Astrocyte of the cerebellum (primary cell): ENCODE data around the gene LNPEP.

ENCODE experiments used
- DNase-seq: peaks from one replicate; pipeline ENCODE4 v3.0.0-alpha.2; 2011; ENCODE audit warnings: low read depth
- H3K4me3 ChIP-seq: 2 replicates; pipeline ENCODE4 v1.5.1; 2011; ENCODE audit warnings: mild to moderate bottlenecking, low read depth, low read length, moderate library complexity
- in situ Hi-C: cut with HindIII; loops from 2 replicates; pipeline ENCODE4 v1.10.0; 2017; ENCODE audit warnings: low sequenced_read_pairs
- TF ChIP-seq, protein P1 (sequence below): IDR thresholded peaks from 2 replicates; pipeline ENCODE4 v1.5.1; 2012; ENCODE audit warnings: low read length, low read depth, moderate library complexity, mild to moderate bottlenecking; ENCODE audit errors: missing control alignments

Gene LNPEP

DNA sequence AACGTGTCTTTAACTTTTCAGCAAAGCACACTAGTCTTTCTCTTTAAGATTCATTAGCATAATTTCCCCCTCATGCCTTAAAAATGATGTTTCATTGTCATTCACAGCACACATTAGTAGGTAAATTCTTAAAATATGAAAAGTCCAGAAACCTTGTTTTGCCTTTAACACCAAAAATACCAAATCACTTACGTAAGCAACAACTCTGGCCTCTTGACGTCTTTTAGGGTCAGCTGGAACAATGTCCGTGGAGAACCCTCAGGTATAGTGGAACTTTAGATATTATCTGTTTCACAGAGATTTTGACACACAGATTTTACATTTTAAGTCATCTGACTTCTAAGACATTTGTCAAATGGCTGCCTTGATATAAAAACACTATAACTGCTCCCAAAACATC lies 30.9 kb downstream of the LNPEP start:
- TF ChIP-seq, protein P1, sequence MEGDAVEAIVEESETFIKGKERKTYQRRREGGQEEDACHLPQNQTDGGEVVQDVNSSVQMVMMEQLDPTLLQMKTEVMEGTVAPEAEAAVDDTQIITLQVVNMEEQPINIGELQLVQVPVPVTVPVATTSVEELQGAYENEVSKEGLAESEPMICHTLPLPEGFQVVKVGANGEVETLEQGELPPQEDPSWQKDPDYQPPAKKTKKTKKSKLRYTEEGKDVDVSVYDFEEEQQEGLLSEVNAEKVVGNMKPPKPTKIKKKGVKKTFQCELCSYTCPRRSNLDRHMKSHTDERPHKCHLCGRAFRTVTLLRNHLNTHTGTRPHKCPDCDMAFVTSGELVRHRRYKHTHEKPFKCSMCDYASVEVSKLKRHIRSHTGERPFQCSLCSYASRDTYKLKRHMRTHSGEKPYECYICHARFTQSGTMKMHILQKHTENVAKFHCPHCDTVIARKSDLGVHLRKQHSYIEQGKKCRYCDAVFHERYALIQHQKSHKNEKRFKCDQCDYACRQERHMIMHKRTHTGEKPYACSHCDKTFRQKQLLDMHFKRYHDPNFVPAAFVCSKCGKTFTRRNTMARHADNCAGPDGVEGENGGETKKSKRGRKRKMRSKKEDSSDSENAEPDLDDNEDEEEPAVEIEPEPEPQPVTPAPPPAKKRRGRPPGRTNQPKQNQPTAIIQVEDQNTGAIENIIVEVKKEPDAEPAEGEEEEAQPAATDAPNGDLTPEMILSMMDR = no peak
- DNase-seq = no peak
- in situ Hi-C loops = no loop called here
- no peak overlapping the region for H3K4me3 ChIP-seq

DNA sequence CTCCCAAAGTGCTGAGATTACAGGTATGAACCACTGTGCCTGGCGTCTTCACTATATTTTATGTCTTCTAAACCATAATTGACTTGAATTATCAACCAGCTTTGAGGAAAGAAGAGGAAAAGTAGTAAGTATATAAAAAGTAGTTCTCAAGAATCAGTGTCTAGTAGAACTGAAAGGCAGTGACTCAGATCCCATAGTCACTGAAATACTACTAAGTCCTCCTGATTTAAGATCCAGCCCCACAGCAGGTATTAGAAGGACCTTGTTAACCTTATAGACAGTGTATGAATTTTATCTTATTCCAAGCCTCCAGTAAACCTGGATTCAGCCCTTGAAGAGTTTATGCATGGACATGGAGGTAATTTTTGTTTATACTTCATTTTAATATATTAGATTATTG lies 31.5 kb downstream of the LNPEP start:
- TF ChIP-seq, protein P1 = no peak
- in situ Hi-C loops = no loop called here

DNA sequence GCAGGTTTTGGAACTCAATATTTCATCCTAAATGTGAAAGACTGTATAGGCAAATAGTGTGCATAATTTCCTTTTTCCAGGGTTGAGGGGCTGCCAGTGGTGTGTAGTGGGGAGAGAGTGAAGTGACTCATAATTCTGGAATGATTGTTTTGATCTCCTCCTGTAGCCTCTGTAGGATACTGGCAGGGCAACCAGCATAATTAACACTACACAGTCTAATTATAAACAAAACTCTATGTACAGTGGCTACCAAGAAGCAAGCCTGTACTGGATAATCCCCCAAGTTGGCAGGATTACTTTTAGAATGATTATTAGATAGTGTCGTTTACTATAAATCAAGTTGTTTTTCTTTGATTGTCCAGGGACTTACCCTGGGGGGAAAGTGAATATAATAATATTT lies 32.2 kb downstream of the LNPEP start:
- H3K4me3 ChIP-seq = no peak overlapping the region
- DNase-seq = peak; percentile 51
- TF ChIP-seq, protein P1 = no peak
- in situ Hi-C loops = no loop called here

More for the DNA sequence above, 31.5 kb downstream of the LNPEP start:
- DNase-seq = no peak
- H3K4me3 ChIP-seq = no peak overlapping the region

DNA sequence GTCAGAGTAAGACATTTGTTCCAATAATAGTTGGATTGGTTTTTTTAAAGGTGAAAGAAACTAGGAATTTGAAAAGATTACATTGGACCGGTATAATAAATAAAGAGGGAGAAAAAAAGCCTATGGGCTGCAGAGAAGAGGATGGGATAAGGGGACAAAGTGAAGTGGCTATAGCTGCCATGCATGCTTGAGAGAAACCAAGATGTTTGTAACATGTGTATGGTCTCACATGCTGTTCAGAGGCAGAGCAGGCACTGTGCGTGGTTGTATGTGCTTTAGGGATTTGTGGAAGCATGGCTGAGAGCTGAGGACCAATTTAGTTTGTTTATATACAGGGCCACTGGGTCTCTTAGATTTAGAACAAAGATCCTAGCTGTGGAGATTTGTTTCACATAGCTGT lies 32.7 kb downstream of the LNPEP start:
- in situ Hi-C loops = no loop called here
- TF ChIP-seq, protein P1 = no peak
- DNase-seq = no peak

DNA sequence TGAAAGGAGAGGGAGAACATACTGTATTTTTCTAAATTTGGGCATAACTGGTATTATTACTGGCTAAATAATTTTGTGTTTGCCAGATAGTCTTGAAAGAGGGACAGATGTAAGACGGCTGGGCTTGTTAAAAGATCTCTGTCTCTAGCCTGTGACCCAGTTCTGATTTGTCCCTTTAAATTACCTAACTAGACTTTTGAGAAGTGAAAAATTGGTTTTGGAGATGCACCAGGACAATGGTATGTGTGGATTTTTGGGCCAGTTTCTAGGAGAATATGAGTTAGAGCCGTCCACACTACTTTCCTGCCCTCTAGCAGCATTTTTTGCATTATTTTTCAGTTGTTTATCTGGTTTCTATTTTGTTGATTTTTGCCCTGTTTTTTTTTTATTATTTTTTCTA lies 33.5 kb downstream of the LNPEP start:
- in situ Hi-C loops = no loop called here
- no peak for DNase-seq
- H3K4me3 ChIP-seq = no peak overlapping the region
- TF ChIP-seq, protein P1 = no peak

More for the DNA sequence above, 32.7 kb downstream of the LNPEP start:
- no peak overlapping the region for H3K4me3 ChIP-seq

DNA sequence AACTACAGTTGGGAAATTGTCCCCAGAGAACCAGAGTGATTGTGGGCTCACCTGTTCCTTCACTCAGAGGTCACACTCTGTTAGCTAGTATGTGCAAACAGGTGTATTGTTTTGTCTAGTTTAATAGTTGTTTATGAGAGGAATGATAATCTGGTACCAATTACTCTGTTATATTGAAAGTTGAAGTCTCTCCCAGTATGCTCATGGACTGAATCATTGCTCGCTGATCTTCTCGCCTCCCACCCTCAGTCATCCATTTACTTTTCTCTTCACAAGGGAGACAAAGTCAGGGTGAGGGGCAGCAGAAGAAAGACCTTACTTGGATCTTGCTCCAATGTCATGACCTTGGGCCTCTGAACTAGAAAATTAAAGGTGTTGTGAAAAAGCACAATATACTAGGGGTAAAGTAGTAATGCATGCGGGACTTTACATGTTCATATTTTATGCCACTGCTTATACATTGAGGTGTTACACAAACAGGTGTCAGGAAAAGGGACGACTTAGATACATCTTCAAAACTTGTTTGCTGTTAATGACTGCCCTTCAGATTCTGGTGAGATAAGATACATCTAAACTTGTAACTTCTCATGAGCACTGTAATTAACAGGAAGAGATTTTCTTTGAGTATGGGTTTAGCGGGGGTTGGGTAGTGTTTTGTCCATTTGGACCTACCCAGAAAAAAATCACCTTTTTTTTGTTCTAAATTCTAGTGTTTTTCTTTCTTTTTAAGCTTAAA lies 36.9 kb downstream of the LNPEP start:
- TF ChIP-seq, protein P1 = no peak
- no peak for DNase-seq
- no peak overlapping the region for H3K4me3 ChIP-seq
- in situ Hi-C loops = no loop called here
